Panc1 (cell line): ENCODE results near the gene ADAMTS7. TPM values are rescaled to one million over a fixed set of nuclear protein-coding genes. Genes with fewer than 3 reads are reported as not detected.

Source experiments
- ATAC-seq: fragments of 200-7000 bp; cut with Tn5 transposase; 2 replicates; pipeline ENCODE4 v1.9.1; 2020; ENCODE audit warnings: mild to moderate bottlenecking, moderate library complexity
- BruUV-seq: library from RNA; stranded (reverse); fragments of 400-500 nt; replicated peaks from 2 replicates; lab custom pipeline; 2021; lab: Mats Ljungman, UMichigan
- CTCF ChIA-PET: fragments of 300-600 bp; sonication (Branson Sonifier 250); formaldehyde crosslinking; loops from one replicate; lab custom pipeline; 2022; ENCODE audit warnings: antibody characterized with exemption; lab: Charles Lee
- POLR2A ChIA-PET: fragments of 300-600 bp; sonication (Branson Sonifier 250); formaldehyde crosslinking; loops from one replicate; lab custom pipeline; 2022; ENCODE audit warnings: antibody characterized with exemption; lab: Charles Lee
- DNase-seq: peaks from one replicate; pipeline ENCODE4 v3.0.0-alpha.2; 2010; ENCODE audit warnings: low read depth, low spot score
- H3K27ac ChIP-seq: 2 replicates; pipeline ENCODE4 v1.5.1; 2011; ENCODE audit warnings: mild to moderate bottlenecking, low read length, inconsistent platforms
- H3K27me3 ChIP-seq: fragments of 200-500 bp; sonication (Bioruptor generic); 2 replicates; pipeline ENCODE4 v1.6.0; 2014; ENCODE audit warnings: low read length, inconsistent platforms; ENCODE audit not compliant: control insufficient read depth, insufficient read depth
- H3K36me3 ChIP-seq: fragments of 200-500 bp; sonication (Bioruptor generic); 2 replicates; pipeline ENCODE4 v1.5.1; 2014; ENCODE audit warnings: inconsistent platforms, mild to moderate bottlenecking, low read length, moderate library complexity; ENCODE audit not compliant: control insufficient read depth, insufficient read depth
- H3K4me1 ChIP-seq: 2 replicates; pipeline ENCODE4 v1.5.1; 2011; ENCODE audit warnings: inconsistent platforms, mild to moderate bottlenecking, low read length, moderate library complexity; ENCODE audit not compliant: control insufficient read depth, insufficient read depth
- H3K4me3 ChIP-seq, 2 experiments: 2 replicates each; pipeline ENCODE4 v1.5.1; 2011 to 2012; ENCODE audit warnings: low read depth in 2 of 2, low read length in 2 of 2, mild to moderate bottlenecking in 2 of 2, inconsistent platforms in 1 of 2, moderate library complexity in 1 of 2
- H3K9me3 ChIP-seq: fragments of 200-500 bp; sonication (Bioruptor generic); 2 replicates; pipeline ENCODE4 v1.5.1; 2014; ENCODE audit warnings: low read depth, mild to moderate bottlenecking, inconsistent platforms, low read length, moderate library complexity; ENCODE audit not compliant: control insufficient read depth, insufficient read depth
- CTCF ChIP-seq: fragments of 450-650 bp; IDR thresholded peaks from 2 replicates; pipeline ENCODE4 v1.5.1; 2017; ENCODE audit warnings: mild to moderate bottlenecking
- POLR2AphosphoS5 ChIP-seq: IDR thresholded peaks from 2 replicates; pipeline ENCODE4 v1.6.1; 2012; ENCODE audit warnings: mild to moderate bottlenecking, low read depth, low read length, moderate library complexity
- REST ChIP-seq, 2 experiments: IDR thresholded peaks; 2 replicates each; pipeline ENCODE4 v1.6.1; 2011 to 2012; ENCODE audit warnings: low read depth in 2 of 2, control low read depth in 1 of 2, low read length in 1 of 2, mild to moderate bottlenecking in 1 of 2, moderate library complexity in 1 of 2; ENCODE audit not compliant: insufficient read depth in 1 of 2
- SIN3A ChIP-seq: IDR thresholded peaks from 2 replicates; pipeline ENCODE4 v1.6.1; 2012; ENCODE audit warnings: low read depth, mild to moderate bottlenecking, low read length, moderate library complexity, borderline replicate concordance; ENCODE audit not compliant: insufficient read depth
- TCF7L2 ChIP-seq: IDR thresholded peaks from 2 replicates; pipeline ENCODE4 v1.6.1; 2011; ENCODE audit warnings: mild to moderate bottlenecking, low read depth, low read length, inconsistent platforms
- in situ Hi-C: cut with HindIII; loops from 2 replicates; pipeline ENCODE4 v1.10.0; 2016; ENCODE audit warnings: low sequenced_read_pairs, low pct_unique_long_range_greater_than_20kb
- intact Hi-C: fragments of 100-400 bp; cut with micrococcal nuclease; formaldehyde crosslinking; loops from one replicate; pipeline ENCODE4 v1.10.0; 2022; ENCODE audit not compliant: unreplicated experiment
- total RNA-seq: library from RNA; stranded (reverse); gene quantifications from one replicate; pipeline ENCODE4 v1.2.1, GENCODE V29; 2021; ENCODE audit not compliant: unreplicated experiment

The ADAMTS7 gene
- total RNA-seq, 1 experiment from 2014 or later = 1.0 TPM

- CTCF ChIA-PET = no interaction called here
- intact Hi-C loops = no loop called here
- no TSS peak for BruUV-seq
- no peak for ATAC-seq
- in situ Hi-C loops = no loop called here
- TF ChIP-seq REST (IDR thresholded peaks at IDR 0.05; ENCODE audit: insufficient read depth in 1 of 2, low read depth in 2 of 2, low read length in 1 of 2) (no peak), POLR2AphosphoS5 (no peak), SIN3A (no peak), TCF7L2 (no peak), CTCF (no peak)
- Histone ChIP-seq H3K4me3 (no peak overlapping the region), H3K4me1 (no peaks in the 10 kb centered on the region), H3K27me3 (no peaks in the 10 kb centered on the region), H3K9me3 (no peaks in the 10 kb centered on the region), H3K36me3 (no peaks in the 10 kb centered on the region), H3K27ac (no peak overlapping the region)
- no peak for DNase-seq
- POLR2A ChIA-PET = no interaction called here
These were observed 19.9 kb downstream of the ADAMTS7 start for GRCh38 chr15:78791357-78791756.

GRCh38 chr15:78790027-78790426 lies 21.2 kb downstream of the ADAMTS7 start:
- Histone ChIP-seq H3K4me1 (no peaks in the 10 kb centered on the region), H3K36me3 (no peaks in the 10 kb centered on the region), H3K4me3 (no peak overlapping the region), H3K27me3 (no peaks in the 10 kb centered on the region), H3K9me3 (no peaks in the 10 kb centered on the region), H3K27ac (no peak overlapping the region)
- in situ Hi-C loops = no loop called here
- TF ChIP-seq SIN3A = no peak
- no peak for TF ChIP-seq POLR2AphosphoS5
- no peak for TF ChIP-seq REST (IDR thresholded peaks at IDR 0.05; ENCODE audit: insufficient read depth in 1 of 2, low read depth in 2 of 2, low read length in 1 of 2)
- no peak for DNase-seq
- BruUV-seq = no TSS peak
- intact Hi-C loops = no loop called here
- POLR2A ChIA-PET = no interaction called here
- peak; percentile 55 for ATAC-seq
- CTCF ChIA-PET = no interaction called here
